ENCODE results near the gene CCDC61.

GRCh38 chr19:45960595-45961235, 34.6 kb upstream of the CCDC61 start:
- TF ChIP-seq POLR2A (IDR thresholded peaks at IDR 0.05; ENCODE audit: low read length) (no peak), GATA1 (IDR thresholded peaks at IDR 0.05; ENCODE audit: low read depth, low read length) (no peak)
